ENCODE measurements around the gene FNDC3B. TPM values are rescaled to one million over a fixed set of nuclear protein-coding genes. Genes with fewer than 3 reads are reported as not detected.
A peak's percentile ranks its signal among the peaks of the same experiment; 100 is the strongest.

FNDC3B gene
- total and polyA plus RNA-seq, 2 donors = 11.0 to 11.9 TPM

- DNase-seq (ENCODE audit: low read depth in 6 of 9, low spot score in 9 of 9) = no peak
- H3K4me3 ChIP-seq (ENCODE audit: low read length in 2 of 2) = no peak overlapping the region
- 97% methylated on average over 8 of the region's 8 CpGs for WGBS
- peaks cover 0 to 4% of the 10 kb centered on the region in 2 donors for H3K36me3 ChIP-seq (ENCODE audit: control insufficient read depth in 2 of 2, insufficient read depth in 2 of 2, low read length in 1 of 2)
- no peaks in the 10 kb centered on the region for H3K4me1 ChIP-seq (ENCODE audit: control insufficient read depth in 2 of 2, insufficient read depth in 2 of 2, low read length in 2 of 2)
- no peak overlapping the region for H3K27ac ChIP-seq (ENCODE audit: low read depth in 1 of 2, low read length in 1 of 2)
- H3K9me3 ChIP-seq (ENCODE audit: control insufficient read depth in 2 of 2, insufficient read depth in 1 of 2, low read length in 1 of 2) = no peaks in the 10 kb centered on the region
- H3K27me3 ChIP-seq (ENCODE audit: control insufficient read depth in 2 of 2, insufficient read depth in 1 of 2, low read length in 1 of 2) = no peaks in the 10 kb centered on the region
Observed at GRCh38 chr3:172325461-172325860, 286.1 kb downstream of the FNDC3B start.

- 94% methylated on average over 3 of the region's 3 CpGs for WGBS
- H3K36me3 ChIP-seq (ENCODE audit: control insufficient read depth in 2 of 2, insufficient read depth in 2 of 2, low read length in 1 of 2) = peaks cover 0 to 7% of the 10 kb centered on the region in 2 donors
- no peak for DNase-seq (ENCODE audit: low read depth in 6 of 9, low spot score in 9 of 9)
Observed at GRCh38 chr3:172326993-172327392, 287.6 kb downstream of the FNDC3B start.

GRCh38 chr3:172328282-172328681 is 288.9 kb downstream of the FNDC3B start:
- no peak for DNase-seq (ENCODE audit: low read depth in 6 of 9, low spot score in 9 of 9)
- Histone ChIP-seq H3K4me1 (ENCODE audit: control insufficient read depth in 2 of 2, insufficient read depth in 2 of 2, low read length in 2 of 2) (no peaks in the 10 kb centered on the region), H3K4me3 (ENCODE audit: low read length in 2 of 2) (no peak overlapping the region), H3K36me3 (ENCODE audit: control insufficient read depth in 2 of 2, insufficient read depth in 2 of 2, low read length in 1 of 2) (peaks cover 0 to 7% of the 10 kb centered on the region in 2 donors), H3K9me3 (ENCODE audit: control insufficient read depth in 2 of 2, insufficient read depth in 1 of 2, low read length in 1 of 2) (no peaks in the 10 kb centered on the region), H3K27me3 (ENCODE audit: control insufficient read depth in 2 of 2, insufficient read depth in 1 of 2, low read length in 1 of 2) (no peaks in the 10 kb centered on the region), H3K27ac (ENCODE audit: low read depth in 1 of 2, low read length in 1 of 2) (no peak overlapping the region)
- WGBS = 94% methylated on average over 4 of the region's 4 CpGs

More at GRCh38 chr3:172326993-172327392, 287.6 kb downstream of the FNDC3B start:
- Histone ChIP-seq H3K9me3 (ENCODE audit: control insufficient read depth in 2 of 2, insufficient read depth in 1 of 2, low read length in 1 of 2) (no peaks in the 10 kb centered on the region), H3K4me1 (ENCODE audit: control insufficient read depth in 2 of 2, insufficient read depth in 2 of 2, low read length in 2 of 2) (no peaks in the 10 kb centered on the region), H3K4me3 (ENCODE audit: low read length in 2 of 2) (no peak overlapping the region), H3K27me3 (ENCODE audit: control insufficient read depth in 2 of 2, insufficient read depth in 1 of 2, low read length in 1 of 2) (no peaks in the 10 kb centered on the region), H3K27ac (ENCODE audit: low read depth in 1 of 2, low read length in 1 of 2) (no peak overlapping the region)

GRCh38 chr3:172329070-172329469 is 289.7 kb downstream of the FNDC3B start:
- H3K27me3 ChIP-seq (ENCODE audit: control insufficient read depth in 2 of 2, insufficient read depth in 1 of 2, low read length in 1 of 2) = no peaks in the 10 kb centered on the region
- WGBS = over 99% methylated on average over 2 of the region's 2 CpGs
- H3K9me3 ChIP-seq (ENCODE audit: control insufficient read depth in 2 of 2, insufficient read depth in 1 of 2, low read length in 1 of 2) = no peaks in the 10 kb centered on the region
- DNase-seq (ENCODE audit: low read depth in 6 of 9, low spot score in 9 of 9) = no peak
- no peaks in the 10 kb centered on the region for H3K4me1 ChIP-seq (ENCODE audit: control insufficient read depth in 2 of 2, insufficient read depth in 2 of 2, low read length in 2 of 2)
- H3K4me3 ChIP-seq (ENCODE audit: low read length in 2 of 2) = no peak overlapping the region
- no peak overlapping the region for H3K27ac ChIP-seq (ENCODE audit: low read depth in 1 of 2, low read length in 1 of 2)
- H3K36me3 ChIP-seq (ENCODE audit: control insufficient read depth in 2 of 2, insufficient read depth in 2 of 2, low read length in 1 of 2) = peaks cover 0 to 8% of the 10 kb centered on the region in 2 donors

- Histone ChIP-seq H3K27me3 (ENCODE audit: control insufficient read depth in 2 of 2, insufficient read depth in 1 of 2, low read length in 1 of 2) (no peaks in the 10 kb centered on the region), H3K4me3 (ENCODE audit: low read length in 2 of 2) (no peak overlapping the region), H3K36me3 (ENCODE audit: control insufficient read depth in 2 of 2, insufficient read depth in 2 of 2, low read length in 1 of 2) (peaks cover 0 to 8% of the 10 kb centered on the region in 2 donors), H3K9me3 (ENCODE audit: control insufficient read depth in 2 of 2, insufficient read depth in 1 of 2, low read length in 1 of 2) (no peaks in the 10 kb centered on the region), H3K27ac (ENCODE audit: low read depth in 1 of 2, low read length in 1 of 2) (no peak overlapping the region), H3K4me1 (ENCODE audit: control insufficient read depth in 2 of 2, insufficient read depth in 2 of 2, low read length in 2 of 2) (no peaks in the 10 kb centered on the region)
- no peak for DNase-seq (ENCODE audit: low read depth in 6 of 9, low spot score in 9 of 9)
- WGBS = 98% methylated on average over 4 of the region's 4 CpGs
Observed at GRCh38 chr3:172330413-172330812, 291.0 kb downstream of the FNDC3B start.

GRCh38 chr3:172332256-172333041 is 293.1 kb downstream of the FNDC3B start:
- Histone ChIP-seq H3K4me3 (ENCODE audit: low read length in 2 of 2) (no peak overlapping the region), H3K27ac (ENCODE audit: low read depth in 1 of 2, low read length in 1 of 2) (no peak overlapping the region), H3K27me3 (ENCODE audit: control insufficient read depth in 2 of 2, insufficient read depth in 1 of 2, low read length in 1 of 2) (no peaks in the 10 kb centered on the region), H3K4me1 (ENCODE audit: control insufficient read depth in 2 of 2, insufficient read depth in 2 of 2, low read length in 2 of 2) (no peaks in the 10 kb centered on the region), H3K36me3 (ENCODE audit: control insufficient read depth in 2 of 2, insufficient read depth in 2 of 2, low read length in 1 of 2) (peaks cover 0 to 8% of the 10 kb centered on the region in 2 donors), H3K9me3 (ENCODE audit: control insufficient read depth in 2 of 2, insufficient read depth in 1 of 2, low read length in 1 of 2) (no peaks in the 10 kb centered on the region)
- peak in 8 of 9 donors; percentile 9 to 64 (median 42) for DNase-seq (ENCODE audit: low read depth in 6 of 9, low spot score in 9 of 9)
- WGBS = 58% methylated on average over 2 of the region's 2 CpGs

- H3K4me3 ChIP-seq (ENCODE audit: low read length in 2 of 2) = no peak overlapping the region
- peaks cover 0 to 8% of the 10 kb centered on the region in 2 donors for H3K36me3 ChIP-seq (ENCODE audit: control insufficient read depth in 2 of 2, insufficient read depth in 2 of 2, low read length in 1 of 2)
- H3K27ac ChIP-seq (ENCODE audit: low read depth in 1 of 2, low read length in 1 of 2) = no peak overlapping the region
- H3K9me3 ChIP-seq (ENCODE audit: control insufficient read depth in 2 of 2, insufficient read depth in 1 of 2, low read length in 1 of 2) = no peaks in the 10 kb centered on the region
- H3K4me1 ChIP-seq (ENCODE audit: control insufficient read depth in 2 of 2, insufficient read depth in 2 of 2, low read length in 2 of 2) = no peaks in the 10 kb centered on the region
- no peaks in the 10 kb centered on the region for H3K27me3 ChIP-seq (ENCODE audit: control insufficient read depth in 2 of 2, insufficient read depth in 1 of 2, low read length in 1 of 2)
- DNase-seq (ENCODE audit: low read depth in 6 of 9, low spot score in 9 of 9) = no peak
Observed at GRCh38 chr3:172333042-172333377, 293.6 kb downstream of the FNDC3B start.

GRCh38 chr3:172333692-172334457 is 294.5 kb downstream of the FNDC3B start:
- 95% methylated on average over 7 of the region's 7 CpGs for WGBS
- Histone ChIP-seq H3K9me3 (ENCODE audit: control insufficient read depth in 2 of 2, insufficient read depth in 1 of 2, low read length in 1 of 2) (no peaks in the 10 kb centered on the region), H3K36me3 (ENCODE audit: control insufficient read depth in 2 of 2, insufficient read depth in 2 of 2, low read length in 1 of 2) (peaks cover 0 to 7% of the 10 kb centered on the region in 2 donors)

GRCh38 chr3:172334671-172335207 is 295.4 kb downstream of the FNDC3B start:
- no peaks in the 10 kb centered on the region for H3K9me3 ChIP-seq (ENCODE audit: control insufficient read depth in 2 of 2, insufficient read depth in 1 of 2, low read length in 1 of 2)
- DNase-seq (ENCODE audit: low read depth in 6 of 9, low spot score in 9 of 9) = no peak
- no peak overlapping the region for H3K27ac ChIP-seq (ENCODE audit: low read depth in 1 of 2, low read length in 1 of 2)
- H3K36me3 ChIP-seq (ENCODE audit: control insufficient read depth in 2 of 2, insufficient read depth in 2 of 2, low read length in 1 of 2) = peaks cover 0 to 5% of the 10 kb centered on the region in 2 donors
- 94% methylated on average over 7 of the region's 7 CpGs for WGBS
- H3K4me3 ChIP-seq (ENCODE audit: low read length in 2 of 2) = no peak overlapping the region
- H3K4me1 ChIP-seq (ENCODE audit: control insufficient read depth in 2 of 2, insufficient read depth in 2 of 2, low read length in 2 of 2) = no peaks in the 10 kb centered on the region
- H3K27me3 ChIP-seq (ENCODE audit: control insufficient read depth in 2 of 2, insufficient read depth in 1 of 2, low read length in 1 of 2) = no peaks in the 10 kb centered on the region

More at GRCh38 chr3:172333692-172334457, 294.5 kb downstream of the FNDC3B start:
- Histone ChIP-seq H3K27me3 (ENCODE audit: control insufficient read depth in 2 of 2, insufficient read depth in 1 of 2, low read length in 1 of 2) (no peaks in the 10 kb centered on the region), H3K4me3 (ENCODE audit: low read length in 2 of 2) (no peak overlapping the region), H3K27ac (ENCODE audit: low read depth in 1 of 2, low read length in 1 of 2) (no peak overlapping the region), H3K4me1 (ENCODE audit: control insufficient read depth in 2 of 2, insufficient read depth in 2 of 2, low read length in 2 of 2) (no peaks in the 10 kb centered on the region)
- no peak for DNase-seq (ENCODE audit: low read depth in 6 of 9, low spot score in 9 of 9)

All from thymus (tissue), 11 donors.